ENCODE measurements around the gene SERPINB6. TPM values are rescaled to one million over a fixed set of nuclear protein-coding genes. Genes with fewer than 3 reads are reported as not detected.

Gene SERPINB6
- total and polyA plus RNA-seq, 9 of the 15 experiments (the other 6 are each of a cell fraction or from before 2014, with no cell fraction given) = 86.6 to 211 (median 143) TPM

- TF ChIP-seq THRB (CRISPR knock-in tag; conservative IDR thresholded peaks at IDR 0.05) = 0 out of 2 replicates have a peak, but pooled peaks have one; percentile 24
- no peak for TF ChIP-seq PTRF (tag; IDR thresholded peaks at IDR 0.05)
- peak; percentile 98 for TF ChIP-seq ZNF263 (CRISPR knock-in tag; IDR thresholded peaks at IDR 0.05; ENCODE audit: borderline replicate concordance)
- TF ChIP-seq DACH1 (IDR thresholded peaks at IDR 0.05; ENCODE audit: partially characterized antibody) = peak; percentile 13
- TF ChIP-seq MBD2 (IDR thresholded peaks at IDR 0.05; ENCODE audit: borderline replicate concordance, low read depth) = no peak
- peak; percentile 98 for TF ChIP-seq HDGF (IDR thresholded peaks at IDR 0.05)
- no peak for TF ChIP-seq MAFF (IDR thresholded peaks at IDR 0.05; ENCODE audit: low read length)
- TF ChIP-seq SFPQ (IDR thresholded peaks at IDR 0.05; ENCODE audit: low read depth, low read length) = no peak
- 0 out of 2 replicates have a peak, but pooled peaks have one; percentile 44 for TF ChIP-seq ZBTB7A (IDR thresholded peaks at IDR 0.05; ENCODE audit: borderline replicate concordance, control insufficient read depth, low read depth, low read length)
- 0 out of 2 replicates have a peak, but pooled peaks have one; percentile 18 for TF ChIP-seq PKNOX1 (IDR thresholded peaks at IDR 0.05)
- TF ChIP-seq FOXJ2 (tag; IDR thresholded peaks at IDR 0.05) = no peak
- TF ChIP-seq ATF1 (CRISPR knock-in tag; IDR thresholded peaks at IDR 0.05) = no peak
- TF ChIP-seq ATF1 (tag; IDR thresholded peaks at IDR 0.05) = peak; percentile 33
- no peak for TF ChIP-seq NKRF (IDR thresholded peaks at IDR 0.05; ENCODE audit: borderline replicate concordance)
- TF ChIP-seq CTCFL (IDR thresholded peaks at IDR 0.05; ENCODE audit: borderline replicate concordance, insufficient read depth, low read depth, low read length, poor library complexity, severe bottlenecking) = no peak
- TF ChIP-seq CBX5 (IDR thresholded peaks at IDR 0.05; ENCODE audit: borderline replicate concordance, low read depth) = no peak
- no peak for TF ChIP-seq KDM1A (IDR thresholded peaks at IDR 0.05)
- no peak for TF ChIP-seq TCF3 (CRISPR knock-in tag; IDR thresholded peaks at IDR 0.05)
Measured at GRCh38 chr6:2920671-2921112, 50.7 kb downstream of the SERPINB6 start (continued).

Data from K562 (cell line).